Esophagus muscularis mucosa (tissue), 4 donors: Measurements from ENCODE around the gene APOE.

Experiments
- CTCF ChIP-seq, 3 experiments: fragments of 200-600 bp in 2 of 3; fragments of 450-650 bp in 1 of 3; sonication (generic) in 2 of 3; IDR thresholded peaks; one replicate each; pipeline ENCODE4 v1.5.1; 2017 to 2019; ENCODE audit warnings: antibody characterized with exemption in 3 of 3, mild to moderate bottlenecking in 2 of 3, moderate library complexity in 1 of 3
- EP300 ChIP-seq: sonication (generic); formaldehyde crosslinking; IDR thresholded peaks from one replicate; pipeline ENCODE4 v1.6.1; 2017; ENCODE audit warnings: antibody characterized with exemption
- POLR2A ChIP-seq: fragments of 450-650 bp; IDR thresholded peaks from one replicate; pipeline ENCODE4 v1.6.1; 2017; ENCODE audit warnings: antibody characterized with exemption, moderate library complexity, mild to moderate bottlenecking, low read depth
- POLR2AphosphoS5 ChIP-seq, 2 donors: sonication (generic); formaldehyde crosslinking; IDR thresholded peaks; one replicate each; pipeline ENCODE4 v1.6.1; 2017; ENCODE audit warnings: antibody characterized with exemption in 2 of 2

GRCh38 chr19:44871809-44872208, 33.8 kb upstream of the APOE start:
- no peak for TF ChIP-seq EP300
- TF ChIP-seq POLR2AphosphoS5 (IDR thresholded peaks at IDR 0.05) = no peak
- no peak for TF ChIP-seq CTCF (IDR thresholded peaks at IDR 0.05)
- TF ChIP-seq POLR2A = no peak
